Astrocyte (in vitro differentiated cells and primary cell): Measurements from ENCODE around the gene BANK1. TPM values are rescaled to one million over a fixed set of nuclear protein-coding genes. Genes with fewer than 3 reads are reported as not detected.

Experiments used
- DNase-seq: peaks from one replicate; pipeline ENCODE4 v3.0.0-alpha.2; 2010; ENCODE audit warnings: low read depth
- FAIRE-seq: peaks from 2 replicates; lab custom pipeline; 2011; peaks lifted over from hg19 to GRCh38; lab: Jason Lieb, UNC
- H2AFZ ChIP-seq: 2 replicates; pipeline ENCODE4 v1.6.0; 2012; ENCODE audit warnings: low read depth, low read length, inconsistent platforms
- H3K27ac ChIP-seq: 2 replicates; pipeline ENCODE4 v1.5.1; 2011; ENCODE audit warnings: low read depth, low read length, inconsistent platforms
- H3K27me3 ChIP-seq: 2 replicates; pipeline ENCODE4 v1.6.0; 2011; ENCODE audit warnings: low read length, inconsistent platforms; ENCODE audit not compliant: insufficient read depth
- H3K36me3 ChIP-seq: 2 replicates; pipeline ENCODE4 v1.5.1; 2011; ENCODE audit warnings: low read length, inconsistent platforms; ENCODE audit not compliant: insufficient read depth
- H3K4me1 ChIP-seq: 2 replicates; pipeline ENCODE4 v1.5.1; 2011; ENCODE audit warnings: low read length, inconsistent platforms; ENCODE audit not compliant: insufficient read depth
- H3K4me2 ChIP-seq: 2 replicates; pipeline ENCODE4 v1.6.0; 2012; ENCODE audit warnings: low read length, inconsistent platforms
- H3K4me3 ChIP-seq: 2 replicates; pipeline ENCODE4 v1.5.1; 2011; ENCODE audit warnings: low read depth, mild to moderate bottlenecking, low read length, inconsistent platforms; ENCODE audit not compliant: insufficient read depth
- H3K79me2 ChIP-seq: 2 replicates; pipeline ENCODE4 v1.6.0; 2012; ENCODE audit warnings: mild to moderate bottlenecking, low read length, inconsistent platforms; ENCODE audit not compliant: insufficient read depth
- H3K9ac ChIP-seq: 2 replicates; pipeline ENCODE4 v1.6.0; 2012; ENCODE audit warnings: mild to moderate bottlenecking, low read length, inconsistent platforms
- H3K9me3 ChIP-seq: 2 replicates; pipeline ENCODE4 v1.5.1; 2012; ENCODE audit warnings: low read depth, mild to moderate bottlenecking, low read length, inconsistent platforms; ENCODE audit not compliant: insufficient read depth
- H4K20me1 ChIP-seq: 2 replicates; pipeline ENCODE4 v1.6.0; 2012; ENCODE audit warnings: low read length, inconsistent platforms; ENCODE audit not compliant: insufficient read depth
- H3K27ac Mint-ChIP-seq: one replicate; pipeline ENCODE4 v1.8.0; 2021; ENCODE audit warnings: mild to moderate bottlenecking, mixed read lengths; ENCODE audit not compliant: unreplicated experiment
- H3K27me3 Mint-ChIP-seq: one replicate; pipeline ENCODE4 v1.8.0; 2021; ENCODE audit warnings: low read depth, mixed read lengths; ENCODE audit not compliant: unreplicated experiment
- H3K36me3 Mint-ChIP-seq: one replicate; pipeline ENCODE4 v1.8.0; 2021; ENCODE audit warnings: low read depth, mixed read lengths; ENCODE audit not compliant: unreplicated experiment
- H3K4me1 Mint-ChIP-seq: one replicate; pipeline ENCODE4 v1.8.0; 2021; ENCODE audit warnings: low read depth, mixed read lengths; ENCODE audit not compliant: unreplicated experiment
- H3K4me3 Mint-ChIP-seq: one replicate; pipeline ENCODE4 v1.8.0; 2021; ENCODE audit warnings: mild to moderate bottlenecking, moderate library complexity, mixed read lengths; ENCODE audit not compliant: unreplicated experiment
- H3K9me3 Mint-ChIP-seq: one replicate; pipeline ENCODE4 v1.8.0; 2021; ENCODE audit warnings: mild to moderate bottlenecking, mixed read lengths; ENCODE audit not compliant: unreplicated experiment
- CTCF ChIP-seq: IDR thresholded peaks from 2 replicates; pipeline ENCODE4 v1.5.1; 2011; ENCODE audit warnings: low read depth, mild to moderate bottlenecking, inconsistent platforms, low read length, moderate library complexity; ENCODE audit not compliant: insufficient read depth
- EZH2 ChIP-seq: IDR thresholded peaks from 2 replicates; pipeline ENCODE4 v1.6.1; 2012; ENCODE audit warnings: mild to moderate bottlenecking, low read length, inconsistent platforms; ENCODE audit not compliant: insufficient read depth
- total RNA-seq: library from RNA; stranded (reverse); gene quantifications from 2 replicates; pipeline ENCODE4 v1.2.1, GENCODE V29; 2021

The BANK1 gene
- total RNA-seq, 1 donor from 2014 or later: 1.3 TPM

- Histone ChIP-seq H3K9me3 (no peaks in the 10 kb centered on the region), H4K20me1 (no peaks in the 10 kb centered on the region), H3K79me2 (no peaks in the 10 kb centered on the region), H3K4me3 (no peak overlapping the region), H3K4me2 (no peak overlapping the region), H3K27me3 (no peaks in the 10 kb centered on the region), H3K4me1 (no peaks in the 10 kb centered on the region), H2AFZ (no peak overlapping the region), H3K9ac (no peak overlapping the region), H3K36me3 (no peaks in the 10 kb centered on the region), H3K27ac (no peak overlapping the region)
- Mint-ChIP-seq H3K27me3 (no peaks in the 10 kb centered on the region), H3K27ac (no peak overlapping the region), H3K36me3 (peaks cover 3% of the 10 kb centered on the region), H3K4me3 (no peak overlapping the region), H3K4me1 (peaks cover 6% of the 10 kb centered on the region), H3K9me3 (peaks cover 3% of the 10 kb centered on the region)
- FAIRE-seq: no peak
- no peak for DNase-seq
- TF ChIP-seq CTCF (no peak), EZH2 (no peak)
These were observed 81.6 kb downstream of the BANK1 start for GRCh38 chr4:101871962-101872676.

GRCh38 chr4:101885574-101885973, 95.0 kb downstream of the BANK1 start:
- FAIRE-seq: no peak

More at GRCh38 chr4:101885574-101885973, 95.0 kb downstream of the BANK1 start:
- H3K79me2 ChIP-seq: no peaks in the 10 kb centered on the region
- Mint-ChIP-seq H3K27ac (no peak overlapping the region), H3K4me3 (no peak overlapping the region), H3K36me3 (no peaks in the 10 kb centered on the region), H3K9me3 (peaks cover 4% of the 10 kb centered on the region), H3K4me1 (no peaks in the 10 kb centered on the region), H3K27me3 (no peaks in the 10 kb centered on the region)
- no peaks in the 10 kb centered on the region for H3K9me3 ChIP-seq
- H3K27me3 ChIP-seq: no peaks in the 10 kb centered on the region
- H4K20me1 ChIP-seq: no peaks in the 10 kb centered on the region
- TF ChIP-seq EZH2 (no peak), CTCF (no peak)
- no peaks in the 10 kb centered on the region for H3K4me1 ChIP-seq
- H3K9ac ChIP-seq: no peak overlapping the region
- no peak for DNase-seq
- H3K4me3 ChIP-seq: no peak overlapping the region
- H3K27ac ChIP-seq: no peak overlapping the region
- H3K4me2 ChIP-seq: no peak overlapping the region
- H2AFZ ChIP-seq: no peak overlapping the region
- no peaks in the 10 kb centered on the region for H3K36me3 ChIP-seq
